ENCODE results near the gene SPECC1L. TPM values are rescaled to one million over a fixed set of nuclear protein-coding genes. Genes with fewer than 3 reads are reported as not detected.

The SPECC1L gene
- total and polyA plus RNA-seq, 2 experiments from 2014 or later = 21.1 to 34.0 TPM

DNA sequence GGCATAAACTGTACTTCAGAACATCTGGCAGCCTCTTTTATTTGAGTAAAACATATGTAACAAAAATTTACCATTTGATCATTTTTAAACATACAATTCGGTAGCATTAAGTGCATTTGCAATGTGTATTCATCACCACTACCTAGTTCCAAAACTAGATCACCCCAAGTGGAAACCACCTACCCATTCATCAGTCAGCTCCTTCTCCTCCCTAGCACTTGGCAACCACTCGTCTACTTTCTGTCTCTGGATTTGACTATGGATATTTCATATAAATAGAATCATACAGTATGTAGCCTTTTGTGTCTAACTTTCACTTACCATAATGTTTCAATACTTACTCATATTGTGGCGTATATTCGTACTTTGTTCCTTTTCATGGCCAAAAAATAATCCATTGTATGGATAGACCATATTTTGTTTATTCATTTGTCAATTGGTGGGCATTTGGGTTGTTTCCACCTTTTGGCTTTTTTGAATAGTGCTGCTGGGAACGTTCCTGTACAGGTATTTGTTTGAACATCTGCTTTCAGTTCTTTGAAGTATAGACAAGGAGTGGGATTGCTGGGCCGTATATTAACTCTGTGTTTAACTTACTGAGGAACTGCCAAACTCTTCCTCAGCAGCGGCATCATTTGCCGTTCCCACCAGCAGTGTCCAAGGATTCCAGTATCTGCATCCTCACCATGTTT is 129.5 kb downstream of the SPECC1L start:
- 82% methylated on average over 8 of the region's 8 CpGs for WGBS, 2 experiments (ENCODE audit: low coverage in 1 of 2, low lambda C conversion rate in 2 of 2, missing lambda C conversion rate in 2 of 2)
- H3K9me3 ChIP-seq (ENCODE audit: low read depth) = no peaks in the 10 kb centered on the region
- peaks cover 29% of the 10 kb centered on the region for H3K4me1 ChIP-seq (ENCODE audit: insufficient read depth)
- in situ Hi-C loops (cut with MboI) = no loop called here
- peaks cover 21% of the 10 kb centered on the region for H3F3A ChIP-seq (ENCODE audit: insufficient read depth)
- H3K4me2 ChIP-seq (ENCODE audit: unreplicated experiment) = peak overlapping the region; percentile 51
- peaks cover 9% of the 10 kb centered on the region; the same call in 1 of the 2 replicates for H3K79me2 ChIP-seq (ENCODE audit: insufficient read depth)
- H3K9me2 ChIP-seq (ENCODE audit: insufficient read depth) = no peaks in the 10 kb centered on the region
- no peaks in the 10 kb centered on the region for H4K20me1 ChIP-seq (ENCODE audit: insufficient read depth)
- no peak overlapping the region for H3K9ac ChIP-seq
- H3K4me3 ChIP-seq = no peak overlapping the region
- DNase-seq = no peak
- peaks cover 23% of the 10 kb centered on the region; the same call in 1 of the 2 replicates for H3K36me3 ChIP-seq (ENCODE audit: low read depth)
- H3K27me3 ChIP-seq (replicated peaks; ENCODE audit: insufficient read depth) = no peaks in the 10 kb centered on the region
- no peak for TF ChIP-seq EZH2 (IDR thresholded peaks at IDR 0.05; ENCODE audit: insufficient read depth, poor library complexity, severe bottlenecking)
- H3K27ac ChIP-seq = no peak overlapping the region
- no peak overlapping the region for H2AFZ ChIP-seq

DNA sequence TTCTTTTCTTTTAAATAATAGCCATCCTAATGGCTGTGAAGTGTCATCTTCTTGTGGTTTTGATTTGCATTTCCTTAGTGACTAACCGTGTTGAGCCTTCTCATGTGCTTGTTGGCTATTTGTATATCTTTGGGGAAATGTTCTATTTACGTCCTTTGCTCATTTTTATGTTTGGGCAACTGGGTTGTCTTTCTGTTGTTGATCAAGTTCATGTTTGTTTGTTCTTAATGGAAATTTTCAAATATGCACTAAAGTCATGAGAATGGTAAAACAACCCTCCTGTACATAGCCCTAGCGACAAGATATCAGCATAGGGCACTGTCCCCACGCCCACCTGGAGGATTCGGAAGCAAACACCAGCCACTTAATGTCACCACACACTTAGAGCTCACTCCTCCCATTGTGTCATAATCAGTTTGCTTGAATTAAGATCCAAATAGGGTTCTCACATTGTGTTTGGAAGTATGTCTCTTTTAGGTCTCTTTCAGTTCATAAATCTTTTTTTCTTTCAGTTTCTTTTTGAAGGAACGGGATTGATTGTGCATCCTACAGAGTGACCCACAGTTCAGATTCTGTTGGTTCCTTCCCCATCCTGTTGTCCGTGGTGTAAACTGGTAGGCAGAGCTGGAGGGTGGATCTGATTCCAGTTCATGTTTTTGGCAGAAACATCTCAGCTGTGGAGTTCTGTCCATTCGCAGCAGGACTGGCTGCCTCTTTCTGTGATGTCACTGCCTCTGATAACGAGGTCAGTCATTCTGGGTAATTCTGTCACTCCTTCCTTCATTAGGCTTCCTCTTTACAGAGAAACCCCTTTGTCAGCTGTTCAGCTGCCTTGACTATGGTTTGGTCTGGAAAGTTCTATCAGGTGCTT is 130.3 kb downstream of the SPECC1L start:
- Histone ChIP-seq H3K27ac (0 out of 2 replicates have a peak overlapping the region, but pooled peaks have one; percentile 19), H3K9me3 (ENCODE audit: low read depth) (no peaks in the 10 kb centered on the region), H4K20me1 (ENCODE audit: insufficient read depth) (no peaks in the 10 kb centered on the region), H2AFZ (no peak overlapping the region), H3K4me2 (ENCODE audit: unreplicated experiment) (peak overlapping the region; percentile 51), H3K27me3 (replicated peaks; ENCODE audit: insufficient read depth) (no peaks in the 10 kb centered on the region), H3K4me1 (ENCODE audit: insufficient read depth) (peaks cover 29% of the 10 kb centered on the region), H3K4me3 (peak overlapping the region; percentile 26), H3F3A (ENCODE audit: insufficient read depth) (peaks cover 21% of the 10 kb centered on the region), H3K9me2 (ENCODE audit: insufficient read depth) (no peaks in the 10 kb centered on the region), H3K9ac (no peak overlapping the region), H3K36me3 (ENCODE audit: low read depth) (peaks cover 20% of the 10 kb centered on the region; the same call in 1 of the 2 replicates), H3K79me2 (ENCODE audit: insufficient read depth) (peaks cover 12% of the 10 kb centered on the region; the same call in 1 of the 2 replicates)
- WGBS, 2 experiments (ENCODE audit: low coverage in 1 of 2, low lambda C conversion rate in 2 of 2, missing lambda C conversion rate in 2 of 2) = 36 to 41% methylated on average over 9 of the region's 9 CpGs
- TF ChIP-seq EZH2phosphoT487 (IDR thresholded peaks at IDR 0.05; ENCODE audit: insufficient read depth, low read depth) = no peak
- no peak for TF ChIP-seq EZH2 (IDR thresholded peaks at IDR 0.05; ENCODE audit: insufficient read depth, poor library complexity, severe bottlenecking)
- peak; percentile 61 for DNase-seq
- in situ Hi-C loops (cut with MboI) = no loop called here

DNA sequence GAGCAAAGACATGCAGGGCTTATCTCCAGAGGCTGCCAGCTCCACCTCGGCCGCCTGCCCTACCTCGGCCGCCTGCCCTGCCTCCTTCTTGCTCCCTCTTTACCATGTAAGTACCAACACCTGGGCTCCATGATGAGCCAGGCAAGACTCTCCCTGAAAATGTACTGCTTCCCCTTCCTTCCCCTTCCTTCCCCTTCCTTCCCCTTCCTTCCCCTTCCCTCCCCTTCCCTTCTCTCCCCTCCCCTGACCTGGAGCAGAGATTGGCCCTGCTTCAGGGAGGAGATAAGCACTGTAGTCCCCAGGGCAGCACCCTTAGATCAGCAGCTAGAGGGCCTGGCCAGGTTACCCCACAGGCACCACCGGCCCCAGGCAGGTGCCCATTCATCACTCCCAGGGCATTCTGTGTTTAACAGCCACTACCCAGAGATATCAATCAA is 131.3 kb downstream of the SPECC1L start:
- peaks cover 12% of the 10 kb centered on the region; the same call in 1 of the 2 replicates for H3K79me2 ChIP-seq (ENCODE audit: insufficient read depth)
- no peak overlapping the region for H3K9ac ChIP-seq
- H3K9me2 ChIP-seq (ENCODE audit: insufficient read depth) = no peaks in the 10 kb centered on the region
- TF ChIP-seq EZH2phosphoT487 (IDR thresholded peaks at IDR 0.05; ENCODE audit: insufficient read depth, low read depth) (no peak), EZH2 (IDR thresholded peaks at IDR 0.05; ENCODE audit: insufficient read depth, poor library complexity, severe bottlenecking) (no peak)
- H3K4me3 ChIP-seq = no peak overlapping the region
- WGBS, 2 experiments (ENCODE audit: low coverage in 1 of 2, low lambda C conversion rate in 2 of 2, missing lambda C conversion rate in 2 of 2) = 96 to 99% methylated on average over 5 of the region's 5 CpGs
- no peak for DNase-seq
- H3K27me3 ChIP-seq (replicated peaks; ENCODE audit: insufficient read depth) = no peaks in the 10 kb centered on the region
- peaks cover 10% of the 10 kb centered on the region; the same call in 1 of the 2 replicates for H3K36me3 ChIP-seq (ENCODE audit: low read depth)
- H3F3A ChIP-seq (ENCODE audit: insufficient read depth) = peaks cover 21% of the 10 kb centered on the region
- H4K20me1 ChIP-seq (ENCODE audit: insufficient read depth) = no peaks in the 10 kb centered on the region
- H3K4me2 ChIP-seq (ENCODE audit: unreplicated experiment) = no peak overlapping the region
- no peak overlapping the region for H3K27ac ChIP-seq
- peaks cover 29% of the 10 kb centered on the region for H3K4me1 ChIP-seq (ENCODE audit: insufficient read depth)
- no peak overlapping the region for H2AFZ ChIP-seq
- no peaks in the 10 kb centered on the region for H3K9me3 ChIP-seq (ENCODE audit: low read depth)
- in situ Hi-C loops (cut with MboI) = no loop called here

GRCh38 chr22:24402460-24403192 is 132.0 kb downstream of the SPECC1L start:
- no peak overlapping the region for H3K27ac ChIP-seq
- H3K9me2 ChIP-seq (ENCODE audit: insufficient read depth) = no peaks in the 10 kb centered on the region
- DNase-seq = peak; percentile 92
- WGBS, 2 experiments (ENCODE audit: low coverage in 1 of 2, low lambda C conversion rate in 2 of 2, missing lambda C conversion rate in 2 of 2) = 13 to 25% methylated on average over 3 of the region's 3 CpGs
- no peaks in the 10 kb centered on the region for H4K20me1 ChIP-seq (ENCODE audit: insufficient read depth)
- peak overlapping the region; percentile 38 for H3K4me2 ChIP-seq (ENCODE audit: unreplicated experiment)
- TF ChIP-seq EZH2 (IDR thresholded peaks at IDR 0.05; ENCODE audit: insufficient read depth, poor library complexity, severe bottlenecking) = no peak
- no peak for TF ChIP-seq EZH2phosphoT487 (IDR thresholded peaks at IDR 0.05; ENCODE audit: insufficient read depth, low read depth)
- no peak overlapping the region for H2AFZ ChIP-seq
- peaks cover 12% of the 10 kb centered on the region; the same call in 1 of the 2 replicates for H3K79me2 ChIP-seq (ENCODE audit: insufficient read depth)
- peaks cover 29% of the 10 kb centered on the region for H3K4me1 ChIP-seq (ENCODE audit: insufficient read depth)
- 0 out of 2 replicates have a peak overlapping the region, but pooled peaks have one; percentile 4 for H3K4me3 ChIP-seq
- H3K36me3 ChIP-seq (ENCODE audit: low read depth) = peaks cover 5% of the 10 kb centered on the region; the same call in 1 of the 2 replicates
- no peak overlapping the region for H3K9ac ChIP-seq
- no peaks in the 10 kb centered on the region for H3K9me3 ChIP-seq (ENCODE audit: low read depth)
- peaks cover 21% of the 10 kb centered on the region for H3F3A ChIP-seq (ENCODE audit: insufficient read depth)
- in situ Hi-C loops (cut with MboI) = no loop called here
- no peaks in the 10 kb centered on the region for H3K27me3 ChIP-seq (replicated peaks; ENCODE audit: insufficient read depth)

All from GM23248 (cell line).